Sigmoid colon (tissue), 7 donors: ENCODE results near the gene NBPF8. TPM values are rescaled to one million over a fixed set of nuclear protein-coding genes. Genes with fewer than 3 reads are reported as not detected.
"Not testable (repeated sequence)": the region's sequence is repeated elsewhere in the genome, so short reads cannot be mapped to it uniquely, and the experiment has no call there.

Experiments
- DNase-seq: peaks from one replicate; pipeline ENCODE4 v3.0.0-alpha.2; 2019
- H3K27ac ChIP-seq, 4 donors: fragments of 200-600 bp; sonication (generic); one replicate each; pipeline ENCODE4 v1.5.1; 2016 to 2019; ENCODE audit warnings: mild to moderate bottlenecking in 1 of 4
- H3K27me3 ChIP-seq, 3 donors: fragments of 200-600 bp; sonication (generic); one replicate each; pipeline ENCODE4 v1.5.1; 2019; ENCODE audit warnings: mild to moderate bottlenecking in 1 of 3
- H3K36me3 ChIP-seq, 4 donors: fragments of 200-600 bp; sonication (generic); one replicate each; pipeline ENCODE4 v1.5.1; 2016 to 2019
- H3K4me1 ChIP-seq, 4 donors: fragments of 200-600 bp; sonication (generic); one replicate each; pipeline ENCODE4 v1.5.1; 2017 to 2019
- H3K4me3 ChIP-seq, 4 donors: fragments of 200-600 bp; sonication (generic); one replicate each; pipeline ENCODE4 v1.5.1; 2017 to 2019; ENCODE audit warnings: mild to moderate bottlenecking in 2 of 4, moderate library complexity in 1 of 4
- H3K9me3 ChIP-seq, 4 donors: fragments of 200-600 bp in 3 of 4; sonication (generic) in 3 of 4; one replicate each; pipeline versions ENCODE4 v1.5.1 to v1.6.1; 2013 to 2019
- POLR2AphosphoS5 ChIP-seq, 4 donors: sonication (generic); formaldehyde crosslinking; IDR thresholded peaks; one replicate each; pipeline ENCODE4 v1.6.1; 2017; ENCODE audit warnings: antibody characterized with exemption in 4 of 4
- WGBS, 2 donors: extraction: QIAGEN DNeasy Blood & Tissue Kit; methylation state at CpG; one replicate each; pipeline ENCODE4 v1.1.7; 2013; 5-methylcytosine and 5-hydroxymethylcytosine counted together
- intact Hi-C: fragments of 100-400 bp; cut with DNase I; formaldehyde crosslinking; loops from one replicate; pipeline ENCODE4 v1.15.1; 2023
- polyA plus RNA-seq, 3 donors: library from polyadenylated mRNA; stranded (reverse); fragments of 200-250 nt; gene quantifications; one replicate each; pipeline ENCODE4 v1.2.3, GENCODE V29; 2013
- total RNA-seq, 4 donors: library from RNA; depleted of rRNA; stranded (reverse); fragments of >200 nt; gene quantifications; one replicate each; pipeline ENCODE4 v1.1.0, GENCODE V29; 2016
- donor health status: healthy with polysubstance abuse.
- donor health status: Bipolar disorder and iron deficiency.
- donor health status: healthy.

Gene NBPF8, protein sequence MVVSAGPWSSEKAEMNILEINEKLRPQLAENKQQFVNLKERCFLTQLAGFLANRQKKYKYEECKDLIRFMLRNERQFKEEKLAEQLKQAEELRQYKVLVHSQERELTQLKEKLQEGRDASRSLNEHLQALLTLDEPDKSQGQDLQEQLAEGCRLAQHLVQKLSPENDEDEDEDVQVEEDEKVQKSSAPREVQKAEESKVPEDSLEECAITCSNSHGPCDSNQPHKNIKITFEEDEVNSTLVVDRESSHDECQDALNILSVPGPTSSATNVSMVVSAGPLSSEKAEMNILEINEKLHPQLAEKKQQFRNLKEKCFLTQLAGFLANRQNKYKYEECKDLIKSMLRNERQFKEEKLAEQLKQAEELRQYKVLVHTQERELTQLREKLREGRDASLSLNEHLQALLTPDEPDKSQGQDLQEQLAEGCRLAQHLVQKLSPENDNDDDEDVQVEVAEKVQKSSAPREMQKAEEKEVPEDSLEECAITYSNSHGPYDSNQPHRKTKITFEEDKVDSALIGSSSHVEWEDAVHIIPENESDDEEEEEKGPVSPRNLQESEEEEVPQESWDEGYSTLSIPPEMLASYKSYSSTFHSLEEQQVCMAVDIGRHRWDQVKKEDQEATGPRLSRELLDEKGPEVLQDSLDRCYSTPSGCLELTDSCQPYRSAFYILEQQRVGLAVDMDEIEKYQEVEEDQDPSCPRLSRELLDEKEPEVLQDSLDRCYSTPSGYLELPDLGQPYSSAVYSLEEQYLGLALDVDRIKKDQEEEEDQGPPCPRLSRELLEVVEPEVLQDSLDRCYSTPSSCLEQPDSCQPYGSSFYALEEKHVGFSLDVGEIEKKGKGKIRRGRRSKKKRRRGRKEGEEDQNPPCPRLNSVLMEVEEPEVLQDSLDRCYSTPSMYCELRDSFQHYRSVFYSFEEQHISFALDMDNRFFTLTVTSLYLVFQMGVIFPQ
- total RNA-seq (10 to 100 TPM in 2 of 4 donors, 1 to 10 TPM in 2; 6.4 to 23.8 (median 9.6) TPM), polyA plus RNA-seq (1 to 10 TPM; 1.2 to 5.6 (median 2.4) TPM)

DNA sequence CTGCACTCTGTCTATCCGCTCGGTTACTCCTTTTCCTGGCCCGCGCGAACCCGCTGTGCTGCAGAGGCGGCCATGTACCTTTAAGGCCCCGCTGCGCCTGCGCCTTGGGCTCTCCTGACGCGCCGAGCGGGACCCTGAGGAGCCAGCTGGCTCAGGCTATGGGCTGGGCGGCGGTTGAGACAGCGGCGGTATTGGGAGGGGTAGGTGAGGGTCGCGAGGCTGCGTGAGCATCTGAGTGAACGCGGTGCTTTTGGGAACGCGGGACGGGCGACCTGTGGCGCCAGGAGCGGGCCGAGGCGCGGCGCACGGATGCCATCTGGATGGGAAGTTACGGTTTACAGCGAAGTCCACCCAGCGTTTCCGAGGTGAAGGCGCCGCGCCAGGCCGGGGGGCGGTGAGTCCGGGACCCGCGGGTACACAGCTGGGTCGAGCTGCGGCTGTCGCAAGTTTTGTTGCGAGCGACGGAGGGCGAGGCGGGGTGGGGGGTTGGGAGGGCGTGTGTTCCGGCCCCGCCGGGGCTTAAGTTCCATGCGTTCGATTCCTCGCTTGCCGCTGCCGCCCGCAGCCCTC, at the start of gene NBPF8:
TSS of gene NBPF8 (plus strand) at position 125 of the 570 bp plus-strand sequence. CDS start 21,488 bp downstream, outside the sequence.
- WGBS, 2 donors: 0 to 1% methylated on average over 47 to 52 of the region's 64 CpGs
- H3K9me3 ChIP-seq, H3K27me3 ChIP-seq, H3K36me3 ChIP-seq, intact Hi-C loops, H3K4me1 ChIP-seq: not testable (repeated sequence)
- TF ChIP-seq POLR2AphosphoS5 (IDR thresholded peaks at IDR 0.05): peak in 2 of 4 donors; percentile 36 to 58
- DNase-seq: peak; percentile 91
- peak within 1 kb of the TSS; percentile 79 to 86 (median 84) for H3K27ac ChIP-seq
- peak within 1 kb of the TSS; percentile 62 to 66 (median 63) for H3K4me3 ChIP-seq

DNA sequence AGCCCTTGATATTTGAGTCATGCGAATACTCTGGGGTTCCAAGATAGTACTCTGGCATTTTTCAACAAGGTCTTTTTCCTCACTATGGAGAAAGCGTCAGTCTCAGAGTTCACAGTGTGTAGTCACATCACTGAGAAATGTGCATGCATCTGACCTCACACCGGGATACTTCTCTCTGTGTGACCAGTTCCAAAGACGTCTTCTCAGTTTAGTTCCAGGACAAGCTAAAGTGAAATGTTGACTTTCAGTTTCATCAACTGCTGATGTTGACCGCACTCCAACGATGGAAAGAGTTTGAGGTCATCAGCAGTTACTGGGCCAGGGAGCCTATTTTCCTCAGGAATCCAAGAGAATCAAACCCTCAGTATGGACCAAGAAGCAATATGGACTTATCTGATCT, 47.1 kb upstream of the NBPF8 start:
- H3K4me3 ChIP-seq, H3K27ac ChIP-seq, intact Hi-C loops, H3K9me3 ChIP-seq, H3K4me1 ChIP-seq, H3K27me3 ChIP-seq, DNase-seq, H3K36me3 ChIP-seq: not testable (repeated sequence)
- whole genome bisulfite sequencing, 2 donors: 82 to 91% methylated on average over 6 of the region's 6 CpGs

DNA sequence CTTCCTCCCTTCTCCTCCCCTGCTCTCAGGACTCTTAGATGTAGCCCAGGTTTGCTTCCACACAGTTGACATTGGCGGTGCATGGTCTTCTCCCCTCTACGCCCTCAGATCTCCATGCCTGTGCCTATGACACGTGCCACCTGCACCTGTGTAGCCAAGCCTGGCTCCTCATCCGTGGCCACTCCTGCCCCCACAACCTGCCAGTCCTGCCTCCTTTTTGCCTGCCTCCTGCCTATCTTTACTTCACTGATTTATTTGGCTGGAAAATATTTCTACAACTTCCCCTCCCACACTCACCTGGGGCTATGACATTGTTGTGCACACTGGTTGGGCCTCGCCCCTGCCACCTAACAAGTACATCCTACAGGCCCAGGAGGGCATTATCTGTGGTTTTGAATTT, 28.2 kb upstream of the NBPF8 start:
- H3K36me3 ChIP-seq, H3K27ac ChIP-seq, DNase-seq, H3K27me3 ChIP-seq, H3K4me1 ChIP-seq, intact Hi-C loops, H3K9me3 ChIP-seq, H3K4me3 ChIP-seq: not testable (repeated sequence)
- 88 to 91% methylated on average over 5 of the region's 5 CpGs for WGBS, 2 donors

GRCh38 chr1:120388597-120389126, 26.2 kb upstream of the NBPF8 start:
- DNase-seq, H3K27me3 ChIP-seq, H3K27ac ChIP-seq, H3K4me1 ChIP-seq, H3K36me3 ChIP-seq, intact Hi-C loops, H3K9me3 ChIP-seq: not testable (repeated sequence)
- H3K4me3 ChIP-seq: peak overlapping the region in 1 of 4 donors; percentile 10
- 13 to 29% methylated on average over 13 to 19 of the region's 29 CpGs for WGBS, 2 donors

- H3K4me3 ChIP-seq, H3K4me1 ChIP-seq, H3K27me3 ChIP-seq, H3K9me3 ChIP-seq, H3K27ac ChIP-seq, DNase-seq, H3K36me3 ChIP-seq, intact Hi-C loops: not testable (repeated sequence)
- WGBS, 2 donors: 75 to 84% methylated on average over 4 of the region's 4 CpGs
These were observed 23.5 kb upstream of the NBPF8 start for GRCh38 chr1:120391365-120391764.

GRCh38 chr1:120393316-120394232, 21.3 kb upstream of the NBPF8 start:
- intact Hi-C loops, H3K27ac ChIP-seq, DNase-seq, H3K4me1 ChIP-seq, H3K9me3 ChIP-seq, H3K36me3 ChIP-seq, H3K4me3 ChIP-seq, H3K27me3 ChIP-seq: not testable (repeated sequence)
- 32 to 36% methylated on average over 6 of the region's 13 CpGs for WGBS, 2 donors

DNA sequence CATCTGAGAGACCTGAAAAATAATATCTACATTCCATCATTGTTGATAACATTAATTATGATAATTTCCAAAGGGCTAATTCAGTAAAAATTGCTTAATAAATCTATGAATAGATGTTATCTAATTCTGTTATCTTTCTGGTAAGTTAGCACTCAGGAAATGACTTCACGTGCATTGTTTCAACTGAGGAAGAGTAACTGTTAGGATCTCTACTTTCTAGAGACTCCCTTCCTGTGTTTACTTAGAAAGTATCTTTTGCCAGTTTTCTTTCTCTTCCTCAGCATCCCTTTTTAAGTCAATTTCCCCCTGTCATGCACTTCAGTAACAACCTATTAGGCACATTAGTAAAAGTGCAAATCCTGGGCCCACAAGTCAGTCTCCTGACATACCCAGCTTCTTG, 9.5 kb upstream of the NBPF8 start:
- H3K27ac ChIP-seq, H3K9me3 ChIP-seq, H3K4me1 ChIP-seq, H3K36me3 ChIP-seq, H3K27me3 ChIP-seq, H3K4me3 ChIP-seq, intact Hi-C loops, DNase-seq: not testable (repeated sequence)
- no CpG with 5 or more reads among the region's 1 CpG for WGBS, 2 donors

DNA sequence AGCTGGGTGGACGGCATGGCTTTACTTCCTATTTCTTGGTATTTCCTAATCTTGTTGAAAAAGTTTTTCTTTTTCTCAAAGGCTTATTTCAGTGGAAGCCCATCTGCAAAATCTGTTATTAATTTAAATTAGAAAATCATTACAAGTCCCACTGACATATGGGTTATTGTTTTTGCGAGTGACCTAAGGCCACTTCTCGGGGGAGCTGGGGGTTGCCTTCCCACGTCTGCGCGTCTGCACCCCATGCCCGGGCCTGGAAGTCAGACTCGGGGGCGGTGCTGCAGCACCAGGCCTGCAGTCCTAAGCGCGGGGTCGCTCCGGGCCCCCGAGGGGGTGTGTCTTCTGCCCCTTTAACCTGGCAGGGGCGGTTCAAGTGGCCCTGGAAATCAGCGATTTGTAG, 384 bp upstream of the NBPF8 start:
- peak overlapping the region; percentile 79 to 86 (median 84) for H3K27ac ChIP-seq
- H3K4me3 ChIP-seq: peak overlapping the region in 3 of 4 donors; percentile 62 to 64 (median 62)
- H3K36me3 ChIP-seq, intact Hi-C loops, H3K9me3 ChIP-seq, H3K4me1 ChIP-seq, H3K27me3 ChIP-seq, DNase-seq: not testable (repeated sequence)
- 4 to 7% methylated on average over 8 of the region's 16 CpGs for WGBS, 2 donors
